Erythroblast (primary cell): ENCODE measurements around the gene SPPL2C.

Source experiments
- GATA1 ChIP-seq: IDR thresholded peaks from 2 replicates; pipeline ENCODE4 v1.6.1; 2011; ENCODE audit warnings: low read depth, mild to moderate bottlenecking, control low read depth, low read length, moderate library complexity
- POLR2A ChIP-seq: IDR thresholded peaks from 2 replicates; pipeline ENCODE4 v1.6.1; 2011; ENCODE audit warnings: mild to moderate bottlenecking, low read length

GRCh38 chr17:45813048-45813725, 31.5 kb upstream of the SPPL2C start:
- TF ChIP-seq POLR2A (no peak), GATA1 (no peak)
